T1000 (cell line): ENCODE results near the gene OR2K2.
"Not testable (repeated sequence)": the region's sequence is repeated elsewhere in the genome, so short reads cannot be mapped to it uniquely, and the experiment has no call there.

Experiments
- DNase-seq: peaks from one replicate; lab custom pipeline; 2025; ENCODE audit warnings: mixed read lengths; lab: John Stamatoyannopoulos, UW

The OR2K2 gene, protein sequence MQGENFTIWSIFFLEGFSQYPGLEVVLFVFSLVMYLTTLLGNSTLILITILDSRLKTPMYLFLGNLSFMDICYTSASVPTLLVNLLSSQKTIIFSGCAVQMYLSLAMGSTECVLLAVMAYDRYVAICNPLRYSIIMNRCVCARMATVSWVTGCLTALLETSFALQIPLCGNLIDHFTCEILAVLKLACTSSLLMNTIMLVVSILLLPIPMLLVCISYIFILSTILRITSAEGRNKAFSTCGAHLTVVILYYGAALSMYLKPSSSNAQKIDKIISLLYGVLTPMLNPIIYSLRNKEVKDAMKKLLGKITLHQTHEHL

GRCh38 chr9:111330124-111330523 lies at the start of gene OR2K2:
Gene OR2K2, minus strand, starts transcription at chr9:111330224. Its CDS starts 1,791 bp downstream, at chr9:111328433.
- no peak for DNase-seq

DNA sequence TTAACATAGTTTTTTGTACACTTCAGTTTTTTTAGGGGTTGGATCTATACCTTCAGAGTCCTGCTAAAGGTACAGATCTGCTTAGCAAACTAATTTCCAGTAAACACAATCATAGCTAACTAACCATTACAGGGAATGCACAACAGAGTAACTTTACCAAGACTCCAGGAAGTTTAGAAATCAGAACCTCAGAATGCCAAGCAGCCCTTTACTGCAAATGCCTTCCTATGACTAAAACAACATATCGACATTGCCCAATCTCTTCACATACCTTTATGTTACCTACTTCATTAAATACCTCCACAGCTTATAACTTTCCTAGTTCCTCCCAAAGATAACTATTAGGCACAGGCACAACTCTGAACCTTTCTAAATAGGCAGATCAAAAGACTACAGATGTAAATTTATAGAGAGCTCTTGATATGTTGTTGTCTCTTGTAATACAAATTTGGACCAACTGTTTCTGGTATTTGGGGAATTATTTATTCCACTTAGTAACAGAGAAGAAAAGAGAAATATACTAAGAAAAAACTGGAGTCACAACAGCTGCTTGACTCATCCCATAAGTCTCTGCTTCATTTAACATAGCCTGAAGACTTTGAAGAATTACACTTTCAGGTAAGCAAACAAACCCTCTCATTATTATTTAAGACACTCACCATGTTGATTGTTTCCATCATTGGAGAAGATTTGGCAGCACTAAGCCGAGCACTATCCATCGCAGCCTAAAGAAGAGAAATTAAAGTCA lies 46.0 kb upstream of the OR2K2 start:
- DNase-seq: no peak

DNA sequence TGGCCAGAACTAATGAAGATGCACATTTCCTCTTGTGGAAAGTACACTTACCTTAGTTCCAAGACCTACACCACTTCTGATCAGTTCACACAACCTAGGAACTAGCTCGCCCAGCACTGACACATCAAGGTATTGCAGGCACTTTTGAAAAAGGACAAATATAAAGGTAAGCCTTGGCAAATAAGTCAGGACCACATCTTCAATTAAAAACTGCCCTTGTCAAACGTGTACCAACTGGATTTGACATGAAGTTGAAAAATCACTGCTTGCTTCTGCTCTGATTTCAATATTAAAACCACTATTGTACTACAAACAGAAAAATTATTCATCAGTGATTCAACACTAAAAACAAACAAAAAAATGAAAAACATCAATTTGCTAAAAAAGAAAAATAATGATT lies 45.0 kb upstream of the OR2K2 start:
- DNase-seq: no peak

DNA sequence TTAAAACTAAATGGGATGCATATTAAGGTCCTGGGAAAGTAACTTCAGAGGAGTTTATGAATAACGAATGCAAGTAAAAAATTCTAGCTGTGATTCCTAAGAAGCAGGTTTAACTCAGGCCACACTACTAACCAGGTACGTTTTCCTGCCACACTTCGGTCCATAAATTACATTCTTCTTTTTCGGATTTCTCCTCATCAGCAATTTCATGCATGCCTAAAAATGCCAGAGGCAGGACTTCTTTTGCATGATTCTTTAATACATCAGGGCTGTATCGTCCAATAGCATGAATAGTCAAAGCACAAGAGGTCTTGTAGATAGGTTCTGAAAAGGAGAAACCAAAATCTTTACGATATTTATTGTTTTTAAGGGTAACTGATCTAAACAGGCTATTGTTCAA lies 42.3 kb upstream of the OR2K2 start:
- DNase-seq: no peak

DNA sequence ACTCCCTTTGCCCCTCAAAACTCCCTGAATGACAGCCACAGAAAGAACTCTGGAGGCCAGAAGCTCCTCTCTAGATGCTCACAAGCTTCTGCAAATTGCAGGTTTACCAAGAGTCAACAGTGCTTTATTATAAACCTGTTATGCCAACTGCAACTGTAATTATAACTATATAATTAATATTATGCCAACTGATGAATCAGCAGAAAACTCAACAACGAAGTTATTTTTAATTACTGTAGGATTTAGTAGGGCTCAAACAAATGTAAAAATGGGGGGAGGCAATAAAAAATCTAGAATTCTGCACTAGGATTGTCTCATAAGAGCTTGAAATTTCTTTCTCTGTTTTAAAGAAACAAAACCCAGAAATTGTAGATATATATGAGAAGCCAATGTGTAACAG lies 37.0 kb upstream of the OR2K2 start:
- DNase-seq: no peak

DNA sequence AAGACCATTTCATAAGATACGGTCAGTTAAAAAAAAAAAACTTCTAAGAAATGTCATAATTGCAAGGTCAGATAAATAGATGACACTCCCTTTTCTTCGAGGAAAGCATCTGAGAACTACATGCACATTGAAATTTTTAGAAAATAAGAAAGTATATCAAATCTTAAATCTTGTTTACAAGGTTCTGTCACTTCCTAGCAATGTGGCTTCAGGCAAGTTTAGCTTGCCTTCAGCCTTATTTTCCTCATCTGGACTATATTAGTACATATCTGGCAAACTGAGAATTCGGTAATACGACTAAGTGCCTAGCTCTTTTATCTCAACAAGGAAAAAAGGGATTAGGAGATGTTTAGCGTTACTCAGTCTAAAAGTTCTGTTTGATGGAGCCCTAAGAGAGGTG lies 32.5 kb upstream of the OR2K2 start:
- DNase-seq: no peak

- no peak for DNase-seq
Measured at GRCh38 chr9:111360881-111361280, 30.9 kb upstream of the OR2K2 start.

DNA sequence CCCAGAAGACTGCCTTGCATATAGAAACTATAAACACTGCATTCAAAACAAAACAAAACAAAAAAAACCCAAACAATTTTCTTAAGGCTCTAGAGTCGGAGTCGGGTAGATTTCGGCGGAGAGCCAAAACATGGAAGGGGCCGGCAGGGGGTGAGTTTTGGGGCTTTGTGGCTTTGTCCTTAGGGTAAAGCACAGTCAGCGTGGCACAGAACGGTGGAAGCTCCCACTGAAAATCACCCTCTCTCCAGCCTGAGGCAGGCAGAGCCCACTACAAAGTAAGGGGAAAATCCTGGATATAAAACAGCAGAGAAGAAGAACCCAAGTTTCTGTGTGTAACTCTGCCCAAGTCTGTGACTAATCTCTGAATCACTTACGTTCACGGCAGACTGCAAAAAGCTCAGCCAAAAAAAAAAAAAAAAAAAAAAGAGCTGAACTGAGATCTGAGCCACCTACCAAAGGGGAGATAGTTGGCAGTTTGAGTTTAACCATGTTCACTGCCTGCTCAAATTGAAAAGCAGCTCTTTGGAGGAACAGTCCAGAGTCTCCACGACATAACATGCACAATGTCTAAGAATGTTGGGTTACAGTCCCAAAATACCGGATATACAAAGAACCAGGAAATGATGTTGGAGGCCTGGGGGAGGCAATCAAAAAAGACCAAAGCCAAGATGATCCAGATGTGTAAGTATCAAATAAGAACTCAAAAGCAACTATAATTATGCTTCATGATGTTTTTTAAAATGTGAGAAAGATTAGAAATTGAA lies 26.6 kb upstream of the OR2K2 start:
- DNase-seq: peak; percentile 43

DNA sequence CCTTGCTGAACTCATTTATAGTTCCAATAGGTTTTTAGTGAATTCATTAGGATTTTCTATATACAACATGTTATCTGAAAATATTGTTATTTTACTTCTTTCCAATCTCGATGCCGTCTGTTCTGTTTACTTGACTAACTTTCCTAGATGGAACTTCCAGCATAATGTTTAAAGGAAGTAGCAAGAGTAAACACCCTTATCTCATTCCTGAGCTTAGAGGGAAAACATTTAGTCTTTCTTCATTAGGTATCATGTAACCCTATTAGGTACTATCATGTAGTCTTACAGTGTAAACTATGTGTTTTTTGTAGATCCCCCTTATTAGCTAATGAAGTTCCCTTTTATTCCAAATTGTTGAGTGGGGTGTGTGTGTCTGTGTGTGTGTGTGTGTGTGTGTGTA lies 22.5 kb upstream of the OR2K2 start:
- DNase-seq: no peak

GRCh38 chr9:111350556-111350955 lies 20.5 kb upstream of the OR2K2 start:
- no peak for DNase-seq

DNA sequence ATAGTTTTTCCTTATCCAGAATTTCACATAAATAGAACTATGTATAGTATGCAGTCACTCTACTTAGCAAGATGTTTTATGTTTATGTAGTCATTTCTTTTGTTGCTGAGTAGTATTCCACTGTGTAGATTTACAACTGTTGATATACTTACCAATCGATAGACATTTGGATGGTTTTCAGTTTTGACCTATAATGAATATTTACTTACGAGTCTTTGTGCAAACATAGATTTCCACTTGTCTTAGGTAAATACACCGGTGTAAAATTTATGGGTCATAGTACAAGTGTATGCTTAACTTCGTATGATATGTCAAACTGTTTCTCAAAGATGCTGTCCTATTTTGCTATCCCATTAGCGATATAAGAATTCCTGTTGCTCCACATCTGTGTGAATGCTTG lies 19.7 kb upstream of the OR2K2 start:
- no peak for DNase-seq

GRCh38 chr9:111348821-111349271 lies 18.8 kb upstream of the OR2K2 start:
- DNase-seq: no peak

- DNase-seq: not testable (repeated sequence)
Measured at GRCh38 chr9:111334318-111334863, 4.4 kb upstream of the OR2K2 start.

DNA sequence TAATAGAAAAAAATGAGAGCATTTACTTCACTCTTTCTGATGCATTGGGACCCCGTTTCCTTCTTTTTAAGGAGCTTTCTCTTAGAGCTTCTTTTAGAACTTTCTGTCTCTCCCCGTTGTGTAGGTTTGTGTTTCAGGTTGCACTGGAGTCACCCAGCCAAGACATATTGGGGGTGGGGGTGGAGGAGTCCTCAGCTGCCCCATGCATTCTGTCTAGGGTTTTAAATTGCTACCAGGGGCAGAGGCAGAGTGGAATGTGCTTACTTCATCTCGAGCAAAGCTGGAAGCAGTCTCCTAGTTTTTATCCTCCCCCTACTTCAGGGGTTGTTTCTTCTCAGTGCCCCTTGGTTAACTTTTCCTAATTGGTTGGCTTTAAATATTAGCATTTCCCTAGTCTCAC lies 9.4 kb downstream of the OR2K2 start:
- DNase-seq: no peak

DNA sequence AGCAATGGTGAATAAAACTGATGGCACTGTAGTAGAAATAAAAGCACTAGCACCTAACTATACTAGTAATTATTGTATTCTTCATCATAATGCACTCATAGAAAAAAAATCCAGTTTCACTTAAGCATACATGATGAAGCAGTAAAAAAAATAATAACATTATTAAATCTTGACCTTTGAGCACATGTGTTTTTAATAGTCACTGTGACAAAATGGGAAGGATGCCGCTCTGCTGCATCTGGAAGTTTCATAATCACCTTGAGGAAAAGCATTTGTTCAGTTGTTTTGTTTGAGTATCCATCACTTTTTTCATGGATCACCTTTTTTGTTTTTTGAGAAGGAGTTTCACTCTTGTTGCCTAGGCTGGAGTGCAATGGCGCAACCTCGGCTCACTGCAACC lies 13.2 kb downstream of the OR2K2 start:
- no peak for DNase-seq

DNA sequence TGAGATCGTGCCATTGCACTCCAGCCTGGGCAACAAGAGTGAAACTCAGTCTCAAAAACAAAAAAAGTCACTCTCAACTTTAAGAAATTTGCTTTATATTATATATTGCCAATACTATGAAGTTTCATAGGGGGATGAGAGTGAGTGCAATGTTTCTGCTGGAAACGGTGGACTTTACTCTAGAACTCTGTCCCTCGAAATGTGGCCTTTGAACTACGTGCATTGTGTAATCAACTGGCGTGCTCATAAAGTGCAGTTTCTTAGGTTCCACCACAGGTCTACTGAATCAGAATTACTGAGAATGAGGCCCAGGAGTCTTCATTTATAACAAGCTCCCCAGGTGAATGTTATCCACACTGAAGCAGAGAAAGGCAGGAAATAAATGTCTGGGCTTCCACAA lies 24.1 kb downstream of the OR2K2 start:
- DNase-seq: no peak

DNA sequence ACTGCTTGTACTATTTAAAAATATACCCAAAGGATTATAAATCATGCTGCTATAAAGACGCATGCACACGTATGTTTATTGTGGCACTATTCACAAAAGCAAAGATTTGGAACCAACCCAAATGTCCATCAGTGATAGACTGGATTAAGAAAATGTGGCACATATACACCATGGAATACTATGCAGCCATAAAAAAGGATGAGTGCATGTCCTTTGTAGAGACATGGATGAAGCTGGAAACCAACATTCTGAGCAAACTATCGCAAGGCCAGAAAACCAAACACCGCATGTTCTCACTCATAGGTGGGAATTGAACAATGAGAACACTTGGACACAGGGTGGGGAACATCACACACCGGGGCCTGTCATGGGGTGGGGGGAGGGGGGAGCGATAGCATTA lies 26.0 kb downstream of the OR2K2 start:
- not testable (repeated sequence) for DNase-seq

- DNase-seq: no peak
Measured at GRCh38 chr9:111301195-111301594, 28.8 kb downstream of the OR2K2 start.

DNA sequence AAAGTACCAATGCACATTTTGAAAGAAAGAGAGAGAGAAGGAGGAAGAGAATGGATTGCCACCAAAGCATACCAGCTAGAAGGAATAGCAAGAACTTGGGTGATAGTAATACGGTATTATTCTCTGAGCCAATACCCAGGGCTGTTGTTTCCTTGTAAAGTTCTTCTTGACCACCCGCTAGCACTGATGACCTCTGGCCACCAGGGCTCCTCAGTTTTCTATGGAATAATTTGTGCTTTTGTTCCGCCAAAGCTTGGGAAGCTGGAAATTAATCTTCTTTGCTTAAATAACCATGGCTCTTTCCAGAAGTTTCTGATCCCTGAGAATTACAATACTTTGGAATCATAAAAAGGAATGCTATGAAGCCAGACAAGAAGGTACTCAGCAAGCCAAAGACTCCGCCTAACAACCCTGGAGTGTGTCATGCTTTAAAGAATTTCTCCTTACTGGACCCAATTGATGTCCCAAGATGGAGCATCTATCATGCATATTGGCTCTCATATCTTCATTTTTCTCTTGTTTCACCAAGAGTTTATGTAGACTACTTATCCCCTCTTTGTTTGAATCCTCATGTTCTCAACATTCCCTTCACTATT lies 29.8 kb downstream of the OR2K2 start:
- DNase-seq: no peak

DNA sequence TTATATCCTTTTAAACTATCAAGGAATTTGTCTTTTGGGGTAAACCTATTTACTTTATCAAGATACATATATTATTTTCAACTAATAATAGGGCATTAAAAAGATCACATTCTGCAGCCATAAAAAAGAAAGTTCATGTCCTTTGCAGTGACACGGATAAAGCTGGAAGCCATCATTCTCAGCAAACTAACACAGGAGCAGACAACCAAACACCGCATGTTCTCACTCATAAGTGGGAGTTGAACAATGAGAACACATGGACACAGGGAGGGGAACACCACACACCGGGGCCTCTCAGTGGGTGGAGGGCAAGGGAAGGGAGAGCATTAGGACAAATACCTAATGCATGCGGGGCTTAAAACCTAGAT lies 30.4 kb downstream of the OR2K2 start:
- not testable (repeated sequence) for DNase-seq

- DNase-seq: no peak
Measured at GRCh38 chr9:111298731-111299598, 31.1 kb downstream of the OR2K2 start.
